ENCODE measurements around the gene C3orf18. TPM values are rescaled to one million over a fixed set of nuclear protein-coding genes. Genes with fewer than 3 reads are reported as not detected.

The C3orf18 gene
- total RNA-seq, 1 experiment from 2014 or later, result 3.5 TPM

DNA sequence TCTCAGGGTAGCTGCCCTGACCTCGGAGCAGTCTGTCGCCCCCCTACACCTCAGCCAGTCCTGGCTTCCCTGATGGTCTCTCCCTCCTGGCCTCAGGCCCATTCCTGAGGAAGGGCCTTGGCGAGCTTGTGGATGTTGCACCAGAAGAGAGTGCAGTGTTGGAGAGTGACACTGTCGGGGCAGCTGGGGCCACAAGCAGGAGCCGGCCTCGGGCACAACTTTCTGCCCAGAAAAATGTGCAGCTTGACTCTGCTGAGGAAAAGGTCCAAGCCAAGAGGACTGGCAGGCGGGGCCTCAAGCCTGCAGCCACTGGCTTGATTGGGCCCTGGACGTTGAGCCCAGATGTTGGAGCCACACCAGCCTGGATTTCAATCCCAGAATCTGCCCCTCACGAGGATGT lies 14.5 kb upstream of the C3orf18 start:
- no peak for DNase-seq (ENCODE audit: extremely low read depth, low read depth)

DNA sequence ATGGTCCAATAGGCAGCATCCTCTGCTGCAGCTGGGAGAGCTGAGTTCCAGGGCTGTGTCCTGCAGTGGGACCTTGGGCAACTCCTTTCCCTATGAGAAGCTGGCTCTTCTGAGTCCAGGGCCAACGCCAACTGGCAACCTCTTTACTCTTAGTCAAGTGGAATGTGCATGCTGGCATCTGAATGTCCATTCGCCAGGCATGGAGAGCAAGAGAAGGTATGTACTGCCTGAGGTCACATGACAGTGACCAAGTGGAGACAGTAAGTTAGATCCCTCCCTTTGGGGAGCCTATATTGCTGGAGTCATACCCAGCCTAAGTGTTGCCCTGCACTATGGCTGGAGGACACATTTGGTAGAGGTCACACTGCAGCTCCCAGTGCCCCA lies 13.9 kb upstream of the C3orf18 start:
- no peak for DNase-seq (ENCODE audit: extremely low read depth, low read depth)

DNA sequence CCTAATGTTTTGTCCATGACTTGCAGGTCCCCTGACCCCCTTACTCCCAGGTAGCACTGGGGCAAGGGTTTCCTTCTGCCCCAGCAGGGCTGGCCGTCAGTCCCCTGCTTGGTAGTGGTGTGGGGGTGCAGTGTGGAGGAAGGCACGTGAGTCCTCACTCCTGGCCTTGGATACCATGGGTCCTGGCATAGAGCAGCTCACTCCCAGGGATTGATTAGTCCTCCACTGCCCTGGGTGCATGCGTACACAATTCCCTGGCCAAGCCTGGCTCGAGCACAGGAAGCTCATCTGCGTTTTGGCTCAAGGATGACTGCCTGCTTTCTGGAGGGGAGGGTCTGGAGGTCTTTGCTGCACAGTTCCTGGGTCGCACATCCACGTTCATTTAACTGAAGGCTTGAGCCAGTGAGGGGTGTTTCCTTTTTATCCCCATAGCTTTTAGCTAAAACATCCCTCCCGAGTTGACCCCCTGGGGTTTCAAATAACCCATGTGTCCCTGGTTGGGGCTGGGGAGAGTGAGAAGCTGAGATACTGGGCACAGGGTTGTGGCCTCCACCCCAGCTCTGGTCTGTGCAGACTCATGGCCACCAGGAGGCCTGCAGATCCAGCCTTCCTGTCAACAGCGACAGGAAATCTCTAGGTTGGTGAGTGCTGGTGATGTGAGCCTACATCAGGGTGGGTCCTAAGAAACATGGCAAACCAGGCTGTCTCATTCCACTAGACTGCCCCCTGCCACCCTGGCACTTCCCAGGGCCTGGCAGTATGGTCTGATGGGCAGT lies 13.3 kb upstream of the C3orf18 start:
- DNase-seq (ENCODE audit: extremely low read depth, low read depth), result no peak

DNA sequence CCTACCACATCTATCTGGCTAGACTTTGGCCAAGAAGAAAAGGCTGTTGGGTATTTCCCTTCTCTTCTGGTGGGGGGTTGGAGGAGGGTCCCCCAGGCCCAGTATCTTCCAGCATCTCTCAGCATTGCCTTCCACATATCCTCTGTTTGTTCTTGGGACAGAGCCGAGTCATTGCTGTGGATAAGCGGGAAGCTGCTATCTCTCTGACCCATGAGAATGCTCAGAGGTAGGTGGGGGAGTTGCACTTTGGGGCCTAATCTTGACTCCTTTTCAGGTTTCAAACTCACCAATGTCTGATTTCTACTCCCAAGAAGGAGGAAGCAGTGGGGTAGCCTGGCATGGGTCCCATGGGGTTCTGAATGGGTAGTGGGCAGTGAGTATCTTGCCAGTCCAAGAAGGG lies 9.8 kb upstream of the C3orf18 start:
- DNase-seq (ENCODE audit: extremely low read depth, low read depth), result no peak

DNA sequence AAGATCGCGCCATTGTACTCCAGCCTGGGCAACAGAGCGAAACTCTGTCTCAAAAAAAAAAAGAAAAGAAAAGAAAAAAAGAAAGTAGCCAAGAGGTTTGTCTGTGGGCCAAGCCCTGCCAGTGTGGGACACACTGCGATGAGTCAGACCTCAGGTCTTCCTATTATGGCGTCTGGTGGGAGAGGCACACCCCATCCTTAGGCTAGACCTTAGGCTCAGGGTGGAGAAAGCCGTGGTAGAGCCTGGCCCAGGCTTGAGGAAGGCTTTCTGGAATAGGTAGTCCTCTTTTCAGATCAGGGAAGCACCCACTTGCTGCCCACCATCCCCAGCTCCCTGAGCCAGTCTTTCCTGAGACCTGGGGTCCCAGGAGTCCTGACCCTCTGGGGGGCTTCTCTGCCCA lies 7.8 kb upstream of the C3orf18 start:
- no peak for DNase-seq (ENCODE audit: extremely low read depth, low read depth)

DNA sequence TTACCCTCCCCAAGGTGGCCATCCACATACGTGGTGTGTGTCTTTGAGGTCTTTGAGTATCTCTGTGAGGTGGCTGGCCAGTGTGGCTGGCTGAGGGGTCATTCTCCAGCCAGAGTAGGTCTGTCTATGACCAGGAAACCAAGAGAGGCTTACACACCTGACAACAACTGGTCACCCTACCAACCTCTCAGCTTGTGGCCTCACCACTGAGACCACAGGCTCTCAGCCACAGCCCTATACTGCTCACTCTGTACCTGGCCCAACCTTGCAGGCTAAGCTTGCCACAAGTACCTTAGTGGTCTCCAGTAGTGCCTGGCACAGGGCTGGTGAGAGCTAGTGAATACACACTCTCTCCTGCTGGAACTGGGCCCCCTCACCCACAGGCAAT lies 6.9 kb upstream of the C3orf18 start:
- DNase-seq (ENCODE audit: extremely low read depth, low read depth), result no peak

DNA sequence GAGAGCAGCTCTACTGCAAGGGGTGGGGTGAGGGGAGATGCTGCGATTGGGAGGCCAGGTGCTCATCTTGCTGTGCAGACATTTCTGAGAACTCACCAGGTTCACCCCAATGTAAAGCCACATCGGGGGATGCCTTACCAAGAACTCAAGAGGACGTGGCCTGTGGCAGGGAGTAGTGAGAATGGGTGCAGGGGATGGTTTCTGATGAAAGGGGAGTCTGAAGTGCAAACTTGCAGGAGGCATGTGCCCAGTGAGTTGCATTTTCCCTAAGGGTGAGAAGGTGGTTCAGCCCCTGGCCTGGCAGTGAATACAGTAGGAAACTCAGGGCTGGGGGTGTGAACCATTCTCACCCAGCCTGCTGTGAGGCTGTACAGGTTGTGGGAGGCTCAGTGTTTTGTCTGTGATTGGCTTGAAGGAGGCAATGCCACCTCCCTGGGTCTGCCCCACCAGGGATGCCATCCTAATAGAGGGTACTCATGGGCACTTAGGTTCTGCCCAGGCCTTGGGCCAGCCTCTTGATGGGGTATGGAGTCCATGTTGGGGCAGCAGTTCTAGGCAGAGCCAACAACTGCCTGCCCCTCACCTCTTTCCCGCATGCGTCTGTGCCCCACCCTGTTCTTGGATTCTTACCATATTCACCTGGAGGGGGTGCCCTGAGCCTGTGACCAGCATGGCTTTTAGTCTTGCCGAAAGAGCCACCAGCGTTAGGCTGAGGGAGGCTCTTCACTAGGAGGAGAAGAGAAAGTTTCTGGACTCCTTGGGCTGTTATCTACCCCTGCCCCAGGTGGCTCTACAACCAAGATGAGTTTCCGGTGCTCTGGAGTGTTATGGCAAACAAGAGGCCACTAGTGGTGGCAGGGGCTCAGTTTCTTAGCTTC lies 6.3 kb upstream of the C3orf18 start:
- DNase-seq (ENCODE audit: extremely low read depth, low read depth), result no peak

DNA sequence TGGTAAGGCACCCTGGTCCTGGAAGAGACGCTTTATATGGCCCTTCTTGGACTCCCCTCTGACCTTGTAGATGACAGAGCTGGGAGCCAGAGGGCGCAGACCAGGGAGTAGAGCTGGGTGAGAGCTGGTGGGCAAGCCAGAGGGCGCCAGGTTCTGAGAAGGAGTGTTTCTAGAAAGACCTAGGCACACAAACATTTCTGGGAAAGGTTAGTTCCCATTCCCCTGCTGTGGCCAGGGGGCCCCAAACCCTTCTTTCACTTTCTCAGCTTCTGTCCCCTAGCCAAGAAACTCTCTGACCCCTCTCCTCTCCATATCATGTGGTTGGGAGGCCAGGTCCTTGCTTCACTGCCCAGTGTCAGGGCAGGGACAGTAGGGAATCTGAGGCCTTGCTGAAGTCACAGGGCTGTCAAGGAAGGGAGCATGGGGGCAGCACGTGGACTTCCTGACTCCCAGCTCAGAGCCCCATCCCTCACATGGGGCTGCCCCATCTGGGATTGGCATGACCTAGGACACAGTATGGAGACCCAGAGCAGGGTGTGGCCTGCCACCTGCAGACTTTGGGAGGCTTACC lies 5.3 kb upstream of the C3orf18 start:
- DNase-seq (ENCODE audit: extremely low read depth, low read depth), result no peak

DNA sequence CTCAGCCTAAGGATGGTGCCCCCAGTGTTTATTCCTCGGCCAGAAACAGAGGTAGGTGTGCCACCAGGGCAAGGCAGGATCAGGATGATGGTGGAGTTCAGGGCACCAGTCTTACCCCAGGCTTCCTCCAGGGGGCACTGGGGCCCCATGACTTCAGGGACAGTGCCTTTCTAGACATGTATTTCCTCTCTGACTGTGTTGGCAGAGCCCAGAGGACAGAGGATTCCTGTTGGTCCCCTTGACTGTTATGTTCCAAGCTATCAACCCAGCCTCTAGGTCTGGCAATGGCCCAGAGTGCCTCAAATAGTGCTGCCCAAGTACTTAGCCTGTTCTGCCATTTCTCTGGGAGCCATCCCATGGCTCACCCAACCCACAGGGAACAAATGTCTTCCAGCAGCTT lies 4.6 kb upstream of the C3orf18 start:
- peak; percentile 46 for DNase-seq (ENCODE audit: extremely low read depth, low read depth)

DNA sequence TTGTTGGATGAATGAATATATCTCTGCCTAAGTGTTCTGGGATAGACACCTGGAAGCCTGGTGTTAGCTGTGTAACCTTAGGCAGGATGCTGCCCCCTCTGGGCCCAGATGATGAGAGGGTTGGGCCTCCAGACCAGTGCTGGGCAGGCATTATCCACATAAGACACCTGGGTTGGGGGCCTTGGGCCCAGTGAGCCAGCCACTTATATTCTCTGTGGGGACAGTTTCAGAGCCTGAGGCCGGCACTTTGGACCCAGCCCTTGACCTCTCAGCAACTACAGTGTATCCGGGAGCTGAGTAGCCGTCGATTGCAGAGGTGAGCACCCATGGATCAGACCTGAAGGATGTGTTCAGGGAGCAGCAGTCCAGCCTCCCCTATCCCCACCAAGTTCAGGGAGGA lies 3.9 kb upstream of the C3orf18 start:
- no peak for DNase-seq (ENCODE audit: extremely low read depth, low read depth)

DNA sequence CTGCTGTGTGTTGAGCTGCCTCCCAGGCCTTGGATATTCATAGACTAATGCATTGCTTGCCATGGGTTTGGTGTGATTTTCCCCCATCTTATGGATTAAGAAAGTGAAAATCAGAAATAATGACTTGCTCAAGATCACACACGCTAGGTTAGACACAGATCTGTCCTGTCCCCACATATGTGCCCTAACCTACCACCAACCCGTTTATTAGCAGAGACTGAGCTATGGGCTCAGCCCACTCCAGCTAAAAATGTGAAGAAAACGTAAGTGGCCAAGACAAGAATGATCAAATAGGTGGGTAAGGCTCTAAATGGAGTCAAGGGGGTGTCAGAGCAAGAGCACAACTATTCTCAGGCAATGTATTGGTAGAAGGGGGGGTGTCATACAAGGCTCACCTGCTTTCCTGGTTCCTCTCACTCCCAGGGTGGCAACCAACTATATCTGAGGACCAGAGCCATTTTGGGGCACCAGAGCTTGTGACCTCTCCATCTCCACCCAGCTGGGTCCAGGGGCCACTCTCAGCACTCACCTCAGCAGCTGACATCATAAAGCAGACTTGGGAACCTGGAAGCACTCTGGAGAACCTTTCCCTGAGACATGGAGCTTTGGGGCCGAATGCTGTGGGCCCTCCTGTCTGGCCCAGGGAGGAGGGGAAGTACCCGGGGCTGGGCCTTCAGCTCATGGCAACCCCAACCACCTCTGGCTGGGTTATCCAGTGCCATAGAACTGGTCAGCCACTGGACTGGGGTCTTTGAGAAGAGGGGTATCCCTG lies 3.1 kb upstream of the C3orf18 start:
- no peak for DNase-seq (ENCODE audit: extremely low read depth, low read depth)

DNA sequence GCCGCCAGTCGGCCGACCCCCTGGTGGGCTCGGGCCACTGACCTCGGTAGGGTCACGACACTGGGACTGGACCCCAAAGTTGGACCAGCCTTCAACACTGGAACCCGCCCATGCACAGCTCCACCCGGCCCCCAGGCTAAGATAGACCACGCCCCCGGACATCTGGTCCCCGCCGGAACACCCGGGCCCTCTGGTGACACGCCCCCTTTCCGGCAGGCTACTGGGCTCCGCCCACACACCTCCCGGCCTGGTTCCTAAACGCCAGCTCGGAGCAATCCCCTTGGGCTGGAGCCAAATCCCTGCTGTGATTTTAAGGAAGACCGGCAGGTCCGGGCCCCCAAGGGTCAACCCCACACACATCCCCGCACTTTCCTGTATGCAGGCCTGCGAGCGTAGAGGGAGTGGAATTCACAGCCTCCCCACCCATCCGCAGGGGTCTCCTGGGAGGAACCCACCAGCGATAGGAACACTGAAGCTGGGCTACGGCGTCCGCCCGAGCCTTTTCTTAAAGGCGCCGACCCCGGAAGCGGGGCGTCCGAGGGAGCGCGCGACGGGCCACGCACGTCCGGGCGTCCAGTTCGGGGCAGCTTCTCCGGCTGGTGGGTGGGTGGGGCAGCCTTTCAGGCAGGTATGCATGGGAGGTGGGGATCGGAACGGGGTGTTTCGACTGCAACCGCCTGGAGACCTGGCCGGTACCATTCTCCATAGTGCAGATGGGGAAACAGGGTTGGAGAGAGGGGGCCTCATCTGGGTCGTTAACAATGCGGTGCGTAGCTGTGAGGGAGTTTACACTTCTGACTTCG lies 1.6 kb upstream of the C3orf18 start, which contains the start of gene HEMK1:
Gene HEMK1, plus strand, starts transcription at position 576 of the 803 bp plus-strand sequence. CDS start 1,583 bp downstream, outside the sequence.
- DNase-seq (ENCODE audit: extremely low read depth, low read depth), result peak; percentile 89

DNA sequence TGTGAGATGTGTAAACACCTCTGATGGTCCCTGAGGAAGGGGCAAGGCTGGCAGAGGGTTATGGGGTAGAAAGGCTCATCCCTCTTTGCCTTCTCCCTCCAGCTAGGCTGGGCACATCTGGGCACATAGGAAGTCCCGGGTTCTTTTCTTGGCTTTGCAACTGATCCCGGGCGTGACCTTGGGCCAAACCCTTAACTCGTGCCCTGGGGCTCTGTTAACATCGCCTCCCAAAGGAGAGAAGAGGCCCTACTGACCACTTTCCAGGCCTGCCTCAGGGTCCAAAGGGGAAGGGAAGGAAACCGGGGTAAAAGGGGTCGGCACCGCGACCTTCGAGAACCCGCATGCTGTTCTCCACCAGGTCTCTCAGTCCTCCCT lies 549 bp downstream of the C3orf18 start:
- no peak for DNase-seq (ENCODE audit: extremely low read depth, low read depth)

DNA sequence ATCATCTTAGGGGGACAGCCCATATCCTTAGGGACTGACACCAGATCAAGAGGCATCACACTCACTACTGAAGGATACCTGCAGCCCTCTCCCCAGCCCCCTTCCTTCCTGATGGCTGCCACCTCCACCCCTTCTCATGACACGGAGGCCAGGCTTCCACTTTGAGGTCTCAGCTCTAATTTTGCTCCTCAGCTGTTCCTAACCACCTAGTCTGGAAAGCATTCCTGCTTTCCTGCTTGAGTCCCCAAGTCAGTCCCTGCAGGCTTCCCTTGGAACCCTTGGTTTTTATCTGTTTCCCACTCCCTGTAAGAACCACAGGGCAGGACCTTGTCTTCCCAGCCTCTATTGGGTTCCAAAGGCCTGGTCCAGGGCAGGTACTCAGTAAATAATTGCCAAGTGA lies 3.2 kb downstream of the C3orf18 start:
- DNase-seq (ENCODE audit: extremely low read depth, low read depth), result no peak

DNA sequence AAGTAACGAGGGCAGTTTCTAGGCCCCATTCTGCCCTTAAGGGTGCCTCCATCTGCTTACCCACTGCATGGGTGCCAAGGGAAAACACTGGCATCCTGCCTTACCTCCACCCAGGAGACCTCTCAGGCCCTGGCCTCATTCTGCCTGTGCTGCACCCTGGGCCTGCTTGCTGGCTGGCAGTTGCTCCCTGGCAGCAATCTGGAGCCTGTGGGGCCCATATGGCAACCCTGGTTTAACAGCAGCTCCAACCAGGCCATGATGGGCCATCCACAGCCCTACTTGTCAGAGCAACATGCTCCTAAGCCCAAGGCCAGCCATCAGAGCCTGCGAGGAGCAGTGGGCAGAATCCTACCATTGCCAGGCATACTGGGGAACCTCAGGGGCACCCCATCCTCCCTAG lies 3.7 kb downstream of the C3orf18 start:
- DNase-seq (ENCODE audit: extremely low read depth, low read depth), result no peak

DNA sequence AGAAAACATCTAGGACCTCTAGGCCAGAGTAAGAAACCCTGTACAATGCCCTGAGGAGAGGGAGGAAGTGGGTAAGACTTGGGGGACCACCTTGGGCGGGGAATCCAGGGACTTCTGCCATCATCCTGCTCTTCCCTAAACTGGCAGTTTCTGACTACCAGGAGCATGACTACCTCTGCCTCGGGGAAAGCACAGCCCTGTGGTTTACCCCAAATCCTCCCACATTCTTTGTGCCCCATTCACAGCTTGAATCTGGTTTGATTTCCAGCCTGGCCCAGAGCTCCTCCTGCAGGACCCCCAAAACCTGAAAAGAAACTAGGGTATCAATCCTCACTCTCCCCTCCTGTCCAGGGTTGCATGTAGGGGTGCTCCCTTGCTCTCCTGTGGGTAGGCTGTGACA lies 4.7 kb downstream of the C3orf18 start:
- no peak for DNase-seq (ENCODE audit: extremely low read depth, low read depth)

DNA sequence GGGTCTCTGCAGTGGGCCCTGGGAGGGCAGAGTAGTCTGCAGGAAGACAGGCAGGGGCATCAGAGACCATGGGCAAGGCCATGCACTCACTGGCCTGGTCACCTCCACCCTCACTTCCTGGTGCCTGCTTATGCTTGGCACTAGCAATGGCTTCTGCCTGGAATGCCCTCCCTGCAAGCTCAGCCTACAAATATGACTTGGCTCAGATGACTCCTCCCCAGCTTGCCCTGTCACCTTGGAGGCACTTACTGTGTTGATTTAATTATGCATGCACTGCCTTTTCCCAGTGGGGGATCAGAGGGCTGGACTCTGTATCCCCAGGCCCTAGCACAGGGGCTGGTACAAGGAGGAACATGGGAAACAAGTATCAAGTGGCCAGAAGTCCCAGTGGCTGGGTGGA lies 7.8 kb downstream of the C3orf18 start:
- no peak for DNase-seq (ENCODE audit: extremely low read depth, low read depth)

DNA sequence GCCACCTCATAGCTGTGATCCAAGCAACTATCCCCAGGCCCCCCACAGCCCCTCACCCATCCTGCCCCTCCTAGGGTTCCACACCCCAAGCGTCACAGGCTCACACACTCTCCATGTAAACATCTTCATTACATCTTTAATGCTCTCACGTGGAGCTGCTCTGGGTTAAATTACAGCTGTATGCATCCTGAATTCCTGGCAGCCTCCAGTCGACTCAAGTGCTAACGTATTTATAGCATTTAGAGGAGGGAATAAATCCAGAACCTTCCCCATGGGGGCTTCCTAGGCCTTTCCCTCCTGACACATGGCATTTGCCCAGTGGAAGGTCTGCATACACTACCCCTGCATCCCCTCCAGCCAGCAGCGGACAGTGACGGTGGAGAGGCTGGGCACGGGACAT lies 9.6 kb downstream of the C3orf18 start:
- no peak for DNase-seq (ENCODE audit: extremely low read depth, low read depth)

DNA sequence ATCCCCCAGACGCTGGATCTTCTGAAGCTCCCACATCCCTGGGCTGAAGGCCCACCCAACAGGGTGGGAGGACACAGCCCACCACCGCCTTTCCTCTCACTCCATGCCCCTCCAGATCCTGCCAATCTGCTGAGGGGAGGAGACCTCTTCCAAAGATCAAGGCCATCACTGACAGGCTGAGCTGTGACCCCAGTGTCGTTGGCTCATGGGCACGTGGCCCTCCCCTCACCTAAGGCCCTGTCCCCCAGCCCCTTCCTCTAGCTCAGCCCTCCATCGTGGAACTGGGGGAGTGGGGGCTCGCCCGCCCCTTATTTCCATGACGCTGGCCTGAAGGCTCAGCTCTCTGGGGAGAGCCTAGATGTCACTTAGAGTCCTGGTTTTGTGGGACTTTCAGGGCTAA lies 10.4 kb downstream of the C3orf18 start:
- no peak for DNase-seq (ENCODE audit: extremely low read depth, low read depth)

DNA sequence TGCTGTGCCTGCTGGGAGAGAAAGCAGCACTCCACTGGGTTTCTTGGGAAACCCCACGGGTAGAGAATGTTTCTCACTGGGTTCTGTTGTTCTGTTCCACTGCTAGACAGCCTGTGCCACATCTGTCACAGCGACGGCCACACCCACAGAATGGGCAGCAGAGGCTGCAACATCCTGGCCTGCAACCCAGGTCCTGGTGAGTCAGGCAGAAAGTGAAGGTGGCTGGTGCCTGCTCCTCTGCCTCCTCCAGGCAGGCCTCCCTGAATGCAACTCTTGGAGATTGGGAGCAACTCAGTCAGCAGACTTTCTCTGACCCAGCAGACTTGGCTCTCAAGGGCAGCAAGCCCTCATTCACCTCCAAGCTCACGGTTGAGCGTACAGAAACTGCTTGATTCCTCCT lies 13.0 kb downstream of the C3orf18 start:
- no peak for DNase-seq (ENCODE audit: extremely low read depth, low read depth)
